HG02678 (cell line): ENCODE results near the gene ASPHD1.
"Not testable (repeated sequence)": the region's sequence is repeated elsewhere in the genome, so short reads cannot be mapped to it uniquely, and the experiment has no call there.

Experiments used
- ATAC-seq: cut with Tn5 transposase; IDR thresholded peaks from one replicate; pipeline ENCODE4 v1.9.1; 2021; ENCODE audit warnings: mild to moderate bottlenecking, moderate library complexity; ENCODE audit not compliant: unreplicated experiment

Gene ASPHD1

DNA sequence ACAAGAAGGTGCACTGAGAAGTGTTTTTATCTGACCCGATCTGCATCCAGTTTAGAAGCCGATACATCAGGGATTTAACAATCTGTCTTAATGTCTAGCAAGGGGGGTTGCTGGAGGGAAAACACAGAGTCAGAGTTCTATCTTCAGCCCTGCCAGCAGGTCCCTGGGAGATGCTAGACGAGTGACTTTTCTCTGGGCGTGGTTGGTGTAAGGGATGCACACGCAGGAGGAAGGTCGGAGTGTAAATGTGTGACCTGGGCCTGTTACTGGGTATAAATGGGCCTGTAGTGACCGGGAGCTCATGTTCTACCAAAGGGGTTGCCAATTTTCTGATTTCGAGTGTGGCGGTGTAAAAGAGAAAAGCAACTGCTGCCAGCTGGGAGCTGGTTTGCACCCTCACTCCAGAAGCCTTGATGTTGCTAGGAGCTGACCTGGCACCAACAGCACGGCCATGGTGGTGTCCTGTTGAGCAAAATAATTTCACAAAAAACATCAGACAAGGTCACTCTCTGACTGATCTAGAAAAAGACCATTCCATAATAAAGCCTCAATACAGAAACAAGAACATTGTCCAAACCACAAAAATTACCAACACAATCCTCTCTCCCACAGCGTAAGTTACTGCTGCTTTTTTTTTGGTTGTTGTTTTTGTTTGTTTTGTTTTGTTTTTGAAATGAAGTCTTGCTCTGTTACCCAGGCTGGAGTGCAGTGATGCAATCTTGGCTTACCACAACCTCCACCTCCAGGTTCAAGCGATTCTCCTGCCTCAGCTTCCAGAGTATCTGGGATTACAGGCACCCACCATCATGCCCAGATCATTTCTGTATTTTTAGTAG, 27.0 kb downstream of the ASPHD1 start:
- no peak for ATAC-seq

GRCh38 chr16:29931750-29932149, 31.5 kb downstream of the ASPHD1 start:
- ATAC-seq: not testable (repeated sequence)

GRCh38 chr16:29940656-29941055, 40.4 kb downstream of the ASPHD1 start:
- ATAC-seq: no peak

GRCh38 chr16:29943846-29944799, 43.8 kb downstream of the ASPHD1 start:
- no peak for ATAC-seq

- no peak for ATAC-seq
Observed at GRCh38 chr16:29947897-29948296, 47.6 kb downstream of the ASPHD1 start.

GRCh38 chr16:29950806-29951461, 50.6 kb downstream of the ASPHD1 start:
- no peak for ATAC-seq

- no peak for ATAC-seq
Observed at GRCh38 chr16:29951625-29952365, 51.5 kb downstream of the ASPHD1 start.
